ENCODE results near the gene CTNNA1. TPM values are rescaled to one million over a fixed set of nuclear protein-coding genes. Genes with fewer than 3 reads are reported as not detected.

CTNNA1 gene
- total RNA-seq, 1 experiment from 2014 or later = 1.9 TPM

- H3K4me2 ChIP-seq (ENCODE audit: low read length) = no peak overlapping the region
- no peak for DNase-seq
- no peaks in the 10 kb centered on the region for H3K79me2 ChIP-seq (ENCODE audit: low read length)
- H3K27me3 ChIP-seq (ENCODE audit: low read length) = no peaks in the 10 kb centered on the region
- H3K9ac ChIP-seq (ENCODE audit: low read length) = no peak overlapping the region
- ATAC-seq = no peak
- no peak overlapping the region for H2AFZ ChIP-seq (ENCODE audit: low read length)
- intact Hi-C loops (cut with micrococcal nuclease) = no loop called here
- BruUV-seq (replicated peaks) = no TSS peak
- no peaks in the 10 kb centered on the region for H3K4me1 ChIP-seq (ENCODE audit: insufficient read depth, low read length)
- POLR2A ChIA-PET (ENCODE audit: unreplicated experiment) = no interaction called here
- no peaks in the 10 kb centered on the region for H4K20me1 ChIP-seq (ENCODE audit: low read length)
- no peak overlapping the region for H3K27ac ChIP-seq (ENCODE audit: low read length)
- H3K36me3 ChIP-seq (ENCODE audit: low read depth, low read length) = no peaks in the 10 kb centered on the region
- H3F3A ChIP-seq (ENCODE audit: low read length, unreplicated experiment) = no peaks in the 10 kb centered on the region
- CTCF ChIA-PET = no interaction called here
- TF ChIP-seq EZH2phosphoT487 (IDR thresholded peaks at IDR 0.05; ENCODE audit: borderline replicate concordance, low read length) = no peak
- TF ChIP-seq EZH2 (IDR thresholded peaks at IDR 0.05; ENCODE audit: low read length, unreplicated experiment) = no peak
- TF ChIP-seq CTCF (conservative IDR thresholded peaks at IDR 0.05; ENCODE audit: low read depth, low read length) = no peak
- H3K9me2 ChIP-seq (replicated peaks; ENCODE audit: low read length) = no peaks in the 10 kb centered on the region
- H3K4me3 ChIP-seq (ENCODE audit: low read length) = no peak overlapping the region
- no peaks in the 10 kb centered on the region for H3K9me3 ChIP-seq (ENCODE audit: low read length)
Measured at GRCh38 chr5:138878437-138879235, 125.4 kb downstream of the CTNNA1 start.

- H3F3A ChIP-seq (ENCODE audit: low read length, unreplicated experiment) = no peaks in the 10 kb centered on the region
- H2AFZ ChIP-seq (ENCODE audit: low read length) = no peak overlapping the region
- H3K4me3 ChIP-seq (ENCODE audit: low read length) = no peak overlapping the region
- no peaks in the 10 kb centered on the region for H3K27me3 ChIP-seq (ENCODE audit: low read length)
- no peaks in the 10 kb centered on the region for H3K36me3 ChIP-seq (ENCODE audit: low read depth, low read length)
- H3K9me3 ChIP-seq (ENCODE audit: low read length) = no peaks in the 10 kb centered on the region
- no peaks in the 10 kb centered on the region for H3K9me2 ChIP-seq (replicated peaks; ENCODE audit: low read length)
- ATAC-seq = no peak
- CTCF ChIA-PET = no interaction called here
- DNase-seq = no peak
- no peaks in the 10 kb centered on the region for H3K4me1 ChIP-seq (ENCODE audit: insufficient read depth, low read length)
- POLR2A ChIA-PET (ENCODE audit: unreplicated experiment) = no interaction called here
- no peaks in the 10 kb centered on the region for H4K20me1 ChIP-seq (ENCODE audit: low read length)
- intact Hi-C loops (cut with micrococcal nuclease) = no loop called here
- TF ChIP-seq EZH2 (IDR thresholded peaks at IDR 0.05; ENCODE audit: low read length, unreplicated experiment) (no peak), EZH2phosphoT487 (IDR thresholded peaks at IDR 0.05; ENCODE audit: borderline replicate concordance, low read length) (no peak), CTCF (conservative IDR thresholded peaks at IDR 0.05; ENCODE audit: low read depth, low read length) (no peak)
- no TSS peak for BruUV-seq (replicated peaks)
- H3K27ac ChIP-seq (ENCODE audit: low read length) = no peak overlapping the region
- no peak overlapping the region for H3K4me2 ChIP-seq (ENCODE audit: low read length)
- no peak overlapping the region for H3K9ac ChIP-seq (ENCODE audit: low read length)
- H3K79me2 ChIP-seq (ENCODE audit: low read length) = no peaks in the 10 kb centered on the region
Measured at GRCh38 chr5:138883211-138883610, 130.0 kb downstream of the CTNNA1 start.

- no peak for DNase-seq
- Histone ChIP-seq H2AFZ (ENCODE audit: low read length) (no peak overlapping the region), H3K36me3 (ENCODE audit: low read depth, low read length) (no peaks in the 10 kb centered on the region), H3K9ac (ENCODE audit: low read length) (no peak overlapping the region), H3K79me2 (ENCODE audit: low read length) (no peaks in the 10 kb centered on the region), H3K9me3 (ENCODE audit: low read length) (no peaks in the 10 kb centered on the region), H3K9me2 (replicated peaks; ENCODE audit: low read length) (no peaks in the 10 kb centered on the region), H4K20me1 (ENCODE audit: low read length) (no peaks in the 10 kb centered on the region), H3K27me3 (ENCODE audit: low read length) (no peaks in the 10 kb centered on the region), H3F3A (ENCODE audit: low read length, unreplicated experiment) (no peaks in the 10 kb centered on the region), H3K4me3 (ENCODE audit: low read length) (no peak overlapping the region), H3K4me2 (ENCODE audit: low read length) (no peak overlapping the region), H3K4me1 (ENCODE audit: insufficient read depth, low read length) (no peaks in the 10 kb centered on the region), H3K27ac (ENCODE audit: low read length) (no peak overlapping the region)
- intact Hi-C loops (cut with micrococcal nuclease) = no loop called here
- no peak for TF ChIP-seq EZH2phosphoT487 (IDR thresholded peaks at IDR 0.05; ENCODE audit: borderline replicate concordance, low read length)
- no peak for TF ChIP-seq CTCF (conservative IDR thresholded peaks at IDR 0.05; ENCODE audit: low read depth, low read length)
- TF ChIP-seq EZH2 (IDR thresholded peaks at IDR 0.05; ENCODE audit: low read length, unreplicated experiment) = no peak
- BruUV-seq (replicated peaks) = no TSS peak
- no peak for ATAC-seq
- ChIA-PET CTCF (no interaction called here), POLR2A (ENCODE audit: unreplicated experiment) (no interaction called here)
Measured at GRCh38 chr5:138884094-138884493, 130.9 kb downstream of the CTNNA1 start.

All from PC-3 (cell line).